ENCODE data around the gene INSC. TPM values are rescaled to one million over a fixed set of nuclear protein-coding genes. Genes with fewer than 3 reads are reported as not detected.

The INSC gene
- total and polyA plus RNA-seq, 9 of the 15 experiments (the other 6 are each of a cell fraction or from before 2014, with no cell fraction given) = not detected

DNA sequence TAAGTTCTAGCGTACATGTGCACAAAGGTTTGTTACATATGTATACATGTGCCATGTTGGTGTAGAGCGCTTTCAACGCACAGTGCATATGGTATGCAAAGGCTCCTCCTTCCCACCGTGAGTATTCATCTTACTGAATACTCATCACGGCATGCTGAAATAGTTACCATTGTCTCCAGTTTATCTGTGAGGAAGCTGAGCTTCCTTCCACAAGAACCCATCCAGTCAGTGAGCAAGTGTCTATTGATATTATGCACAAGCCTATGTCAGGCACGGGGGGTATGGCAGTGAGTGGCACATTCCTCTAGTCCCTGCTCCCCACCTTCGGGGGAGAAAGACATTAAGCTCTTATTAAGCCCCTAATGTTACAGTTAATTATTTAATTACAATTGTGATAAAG is 28.1 kb downstream of the INSC start:
- Histone ChIP-seq H4K20me1 (replicated peaks; ENCODE audit: control insufficient read depth, insufficient read depth, low read length) (no peaks in the 10 kb centered on the region), H3K36me3 (ENCODE audit: control insufficient read depth, insufficient read depth, low read length) (no peaks in the 10 kb centered on the region), H3K4me3 (no peak overlapping the region), H3K27me3 (ENCODE audit: control insufficient read depth in 2 of 2, insufficient read depth in 2 of 2, low read length in 2 of 2) (no peaks in the 10 kb centered on the region), H3K4me2 (ENCODE audit: insufficient read depth, low read length) (no peak overlapping the region), H3K9ac (ENCODE audit: insufficient read depth in 1 of 2, low read depth in 2 of 2, low read length in 2 of 2) (no peak overlapping the region), H3K9me3 (replicated peaks; ENCODE audit: control insufficient read depth, insufficient read depth, low read depth, low read length) (no peaks in the 10 kb centered on the region), H3K4me1 (replicated peaks in 1 of 2; ENCODE audit: control insufficient read depth in 2 of 2, insufficient read depth in 2 of 2, low read length in 2 of 2) (no peaks in the 10 kb centered on the region), H3K79me2 (ENCODE audit: control insufficient read depth, insufficient read depth, low read length) (no peaks in the 10 kb centered on the region), H3K27ac (ENCODE audit: extremely low read depth, low read depth, low read length) (no peak overlapping the region), H3K9me1 (ENCODE audit: control insufficient read depth, insufficient read depth, low read length) (no peaks in the 10 kb centered on the region), H2AFZ (ENCODE audit: low read depth, low read length) (no peak overlapping the region)
- ATAC-seq (no peak), FAIRE-seq (no peak), DNase-seq (ENCODE audit: extremely low read depth in 1 of 4, low spot score in 3 of 4) (no peak)
- POLR2A ChIA-PET = no interaction called here
- CTCF ChIA-PET (ENCODE audit: low intra/inter-chr PET ratio) = interaction anchor here (0.6 kb wide), 1 partner anchor 95 kb away, joined by 3 read pairs; no protein-coding TSS in a partner anchor
- intact Hi-C loops (cut with micrococcal nuclease) (no loop called here), in situ Hi-C loops (cut with MboI) (no loop called here)
- WGBS (ENCODE audit: insufficient coverage, low coverage, missing lambda C conversion rate) = 1% methylated on average over 7 of the region's 7 CpGs
- no peak for TF ChIP-seq ZNF589 (CRISPR knock-in tag; IDR thresholded peaks at IDR 0.05; ENCODE audit: low read depth)
- TF ChIP-seq ELF2 (CRISPR knock-in tag; IDR thresholded peaks at IDR 0.05) = no peak
- no peak for TF ChIP-seq TCF7 (IDR thresholded peaks at IDR 0.05; ENCODE audit: borderline replicate concordance)
- BruUV-seq (replicated peaks) = no TSS peak

GRCh38 chr11:15143855-15144254 is 29.1 kb downstream of the INSC start:
- CTCF ChIA-PET (ENCODE audit: low intra/inter-chr PET ratio) = no interaction called here
- POLR2A ChIA-PET = no interaction called here

More at GRCh38 chr11:15143855-15144254, 29.1 kb downstream of the INSC start:
- in situ Hi-C loops (cut with MboI) (no loop called here), intact Hi-C loops (cut with micrococcal nuclease) (no loop called here)
- TF ChIP-seq, protein P1, sequence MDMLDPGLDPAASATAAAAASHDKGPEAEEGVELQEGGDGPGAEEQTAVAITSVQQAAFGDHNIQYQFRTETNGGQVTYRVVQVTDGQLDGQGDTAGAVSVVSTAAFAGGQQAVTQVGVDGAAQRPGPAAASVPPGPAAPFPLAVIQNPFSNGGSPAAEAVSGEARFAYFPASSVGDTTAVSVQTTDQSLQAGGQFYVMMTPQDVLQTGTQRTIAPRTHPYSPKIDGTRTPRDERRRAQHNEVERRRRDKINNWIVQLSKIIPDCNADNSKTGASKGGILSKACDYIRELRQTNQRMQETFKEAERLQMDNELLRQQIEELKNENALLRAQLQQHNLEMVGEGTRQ (CRISPR knock-in tag; IDR thresholded peaks at IDR 0.05) = peak; percentile 55
- TF ChIP-seq RBM15 (IDR thresholded peaks at IDR 0.05; ENCODE audit: insufficient read depth, low read length) = no peak
- peak; percentile 49 for TF ChIP-seq NFYB (IDR thresholded peaks at IDR 0.05; ENCODE audit: extremely low read depth, insufficient read length)
- TF ChIP-seq RAD51 (IDR thresholded peaks at IDR 0.05; ENCODE audit: borderline replicate concordance, low read depth) = peak; percentile 51
- Histone ChIP-seq H2AFZ (ENCODE audit: low read depth, low read length) (no peak overlapping the region), H4K20me1 (replicated peaks; ENCODE audit: control insufficient read depth, insufficient read depth, low read length) (no peaks in the 10 kb centered on the region), H3K36me3 (ENCODE audit: control insufficient read depth, insufficient read depth, low read length) (no peaks in the 10 kb centered on the region), H3K4me2 (ENCODE audit: insufficient read depth, low read length) (no peak overlapping the region), H3K27me3 (ENCODE audit: control insufficient read depth in 2 of 2, insufficient read depth in 2 of 2, low read length in 2 of 2) (no peaks in the 10 kb centered on the region), H3K27ac (ENCODE audit: extremely low read depth, low read depth, low read length) (no peak overlapping the region), H3K9me3 (replicated peaks; ENCODE audit: control insufficient read depth, insufficient read depth, low read depth, low read length) (no peaks in the 10 kb centered on the region), H3K4me3 (no peak overlapping the region), H3K9ac (ENCODE audit: insufficient read depth in 1 of 2, low read depth in 2 of 2, low read length in 2 of 2) (no peak overlapping the region), H3K9me1 (ENCODE audit: control insufficient read depth, insufficient read depth, low read length) (no peaks in the 10 kb centered on the region), H3K4me1 (replicated peaks in 1 of 2; ENCODE audit: control insufficient read depth in 2 of 2, insufficient read depth in 2 of 2, low read length in 2 of 2) (no peaks in the 10 kb centered on the region), H3K79me2 (ENCODE audit: control insufficient read depth, insufficient read depth, low read length) (no peaks in the 10 kb centered on the region)
- FAIRE-seq (no peak), DNase-seq (ENCODE audit: extremely low read depth in 1 of 4, low spot score in 3 of 4) (peak in 2 of 4 experiments; percentile 15 to 25), ATAC-seq (no peak)
- BruUV-seq (replicated peaks) = no TSS peak
